NT2/D1 (cell line): ENCODE results near the gene TUG1.

Experiments used
- DNase-seq: peaks from one replicate; pipeline ENCODE4 v3.0.0-alpha.2; 2011; ENCODE audit warnings: low read depth, low spot score
- H3K27me3 ChIP-seq: 2 replicates; pipeline ENCODE4 v1.6.0; 2011; ENCODE audit warnings: mild to moderate bottlenecking; ENCODE audit not compliant: insufficient read length, insufficient read depth
- H3K36me3 ChIP-seq: 2 replicates; pipeline ENCODE4 v1.6.1; 2011; ENCODE audit warnings: mild to moderate bottlenecking, low read length, mixed read lengths; ENCODE audit not compliant: insufficient read depth, insufficient read length
- H3K4me1 ChIP-seq: 2 replicates; pipeline ENCODE4 v1.5.1; 2011; ENCODE audit not compliant: insufficient read depth, insufficient read length
- H3K4me3 ChIP-seq: 2 replicates; pipeline ENCODE4 v1.5.1; 2011; ENCODE audit warnings: low read depth; ENCODE audit not compliant: insufficient read length
- H3K9ac ChIP-seq: 2 replicates; pipeline ENCODE4 v1.6.0; 2011; ENCODE audit warnings: low read depth; ENCODE audit not compliant: insufficient read length
- H3K9me3 ChIP-seq: 2 replicates; pipeline ENCODE4 v1.5.1; 2011; ENCODE audit warnings: mild to moderate bottlenecking, low read length; ENCODE audit not compliant: insufficient read depth
- SUZ12 ChIP-seq: IDR thresholded peaks from 2 replicates; pipeline ENCODE4 v1.6.1; 2011; ENCODE audit not compliant: insufficient read length, insufficient read depth; ENCODE audit errors: extremely low read depth
- YY1 ChIP-seq: IDR thresholded peaks from 2 replicates; pipeline ENCODE4 v1.6.1; 2011; ENCODE audit not compliant: insufficient read length, insufficient read depth
- ZNF274 ChIP-seq: IDR thresholded peaks from 2 replicates; pipeline ENCODE4 v1.6.1; 2011; ENCODE audit warnings: mild to moderate bottlenecking, low read depth, low read length

TUG1 gene

GRCh38 chr22:30968015-30968923 lies 796 bp upstream of the TUG1 start, which contains the start of gene MORC2:
TSS of gene MORC2 (minus strand) at chr22:30968774. CDS start at chr22:30967889, 885 bp downstream.
- H3K27me3 ChIP-seq: no peaks in the 10 kb centered on the region
- peak within 1 kb of the TSS; percentile 86 for H3K9ac ChIP-seq
- no peak for DNase-seq
- peak within 1 kb of the TSS; percentile 78 for H3K4me3 ChIP-seq
- peaks cover 42% of the 10 kb centered on the region for H3K9me3 ChIP-seq
- no peaks in the 10 kb centered on the region for H3K4me1 ChIP-seq
- TF ChIP-seq YY1 (no peak), ZNF274 (no peak), SUZ12 (no peak)
- peaks cover 63% of the 10 kb centered on the region for H3K36me3 ChIP-seq

DNA sequence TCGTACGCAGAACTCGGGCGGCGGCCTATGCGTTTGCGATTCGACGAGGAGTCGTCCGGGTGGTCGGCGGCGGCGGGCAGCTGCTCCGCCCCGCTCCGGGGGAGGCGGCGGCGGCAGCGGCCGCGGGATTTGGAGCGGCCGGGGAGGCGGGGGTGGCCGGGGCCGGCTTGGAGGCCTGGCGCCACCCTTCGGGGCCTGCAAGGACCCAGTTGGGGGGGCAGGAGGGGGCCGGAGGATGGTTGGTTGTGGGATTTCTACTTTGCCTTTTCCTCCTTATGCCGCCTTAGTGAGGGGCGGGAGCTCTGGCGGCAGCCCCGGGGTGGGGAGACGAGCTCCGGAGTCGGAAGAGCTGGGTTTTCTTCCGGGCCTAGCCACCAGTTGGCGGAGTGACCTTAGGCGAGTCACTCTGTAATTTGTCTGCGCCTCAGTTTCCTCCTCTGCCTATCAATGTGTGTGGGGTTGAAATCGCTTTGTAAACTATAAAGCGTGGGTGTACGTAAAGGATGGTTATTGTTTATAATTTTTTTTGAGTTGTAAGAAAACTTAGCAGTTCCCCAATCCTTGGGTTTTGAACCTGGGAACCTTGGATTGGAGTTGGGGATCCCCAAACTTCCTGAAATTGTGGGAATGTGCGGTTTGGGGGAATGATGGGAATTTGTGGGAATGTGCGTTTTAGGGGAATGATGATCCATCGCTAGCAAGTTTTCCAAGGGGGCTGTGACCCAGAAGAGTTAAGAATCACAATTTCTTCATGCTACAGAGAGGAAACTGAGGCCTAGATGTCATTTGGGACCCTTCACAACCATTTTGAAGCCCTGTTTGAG lies 679 bp downstream of the TUG1 start:
- Histone ChIP-seq H3K27me3 (no peaks in the 10 kb centered on the region), H3K36me3 (peaks cover 75% of the 10 kb centered on the region), H3K9me3 (peaks cover 57% of the 10 kb centered on the region), H3K4me3 (peak overlapping the region; percentile 78), H3K9ac (peak overlapping the region; percentile 86), H3K4me1 (no peaks in the 10 kb centered on the region)
- TF ChIP-seq YY1 (no peak), ZNF274 (no peak), SUZ12 (no peak)
- no peak for DNase-seq

GRCh38 chr22:30970356-30970746 lies 1.3 kb downstream of the TUG1 start:
- Histone ChIP-seq H3K9ac (peak overlapping the region; percentile 86), H3K4me3 (peak overlapping the region; percentile 78), H3K9me3 (peaks cover 63% of the 10 kb centered on the region), H3K27me3 (no peaks in the 10 kb centered on the region), H3K36me3 (peaks cover 80% of the 10 kb centered on the region), H3K4me1 (no peaks in the 10 kb centered on the region)
- DNase-seq: no peak
- no peak for TF ChIP-seq YY1
- TF ChIP-seq SUZ12: no peak
- no peak for TF ChIP-seq ZNF274

DNA sequence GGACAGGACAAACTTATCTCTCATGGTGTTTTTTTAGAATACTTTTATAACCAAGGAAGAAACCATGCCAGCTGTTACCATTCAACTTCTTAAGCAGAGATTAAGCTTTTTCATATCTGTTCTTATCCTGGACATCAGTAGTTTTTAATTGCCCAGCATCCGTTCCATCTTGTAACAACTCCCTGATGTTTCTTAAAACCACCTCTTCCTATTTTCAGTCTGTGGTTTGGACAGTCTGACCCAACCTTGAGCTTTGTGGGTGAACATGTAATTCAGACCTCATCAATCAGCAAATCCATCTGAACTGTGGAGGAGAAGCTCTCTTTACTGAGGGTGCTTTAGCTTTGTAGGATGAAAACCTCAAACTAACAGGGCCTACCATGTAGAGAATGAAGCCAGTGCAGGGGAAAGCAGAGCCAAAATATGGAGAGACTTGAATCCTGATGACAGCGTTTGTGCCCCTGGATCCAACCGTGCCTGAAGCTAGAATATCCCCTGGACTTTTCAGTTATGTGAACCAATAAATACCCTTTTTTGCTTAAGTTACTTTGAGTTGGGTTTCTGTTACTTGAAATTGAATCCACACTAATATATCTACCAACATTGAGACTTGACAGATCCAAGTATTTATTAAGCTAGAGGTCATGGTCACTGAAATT lies 9.4 kb downstream of the TUG1 start:
- no peak for DNase-seq
- no peak overlapping the region for H3K9ac ChIP-seq
- no peak overlapping the region for H3K4me3 ChIP-seq
- H3K27me3 ChIP-seq: no peaks in the 10 kb centered on the region
- no peaks in the 10 kb centered on the region for H3K4me1 ChIP-seq
- TF ChIP-seq YY1 (no peak), SUZ12 (no peak), ZNF274 (no peak)
- H3K9me3 ChIP-seq: peaks cover 45% of the 10 kb centered on the region; the same call in 1 of the 2 replicates
- peaks cover 49% of the 10 kb centered on the region for H3K36me3 ChIP-seq

DNA sequence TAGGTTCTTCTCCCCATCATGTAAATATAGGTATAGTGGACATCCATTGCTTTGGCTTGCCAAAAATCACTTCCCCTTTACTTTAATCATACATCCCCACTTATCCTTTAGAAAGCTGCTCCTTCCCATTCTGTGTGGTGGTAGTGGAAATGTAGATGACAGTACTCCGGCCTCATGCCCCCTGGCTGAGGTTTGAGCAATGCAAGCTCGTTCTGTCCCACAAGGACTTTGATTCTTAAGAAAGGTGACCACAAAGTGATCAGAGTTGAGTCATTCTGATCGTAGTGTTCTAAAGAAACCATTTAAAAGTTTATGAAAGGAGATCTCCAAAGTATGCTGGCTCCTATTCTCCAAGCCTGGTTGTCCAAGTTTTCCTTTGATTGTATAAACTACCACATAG lies 10.9 kb downstream of the TUG1 start:
- no peaks in the 10 kb centered on the region for H3K4me1 ChIP-seq
- H3K36me3 ChIP-seq: peaks cover 35% of the 10 kb centered on the region
- H3K4me3 ChIP-seq: no peak overlapping the region
- H3K9ac ChIP-seq: no peak overlapping the region
- TF ChIP-seq SUZ12 (no peak), YY1 (no peak), ZNF274 (no peak)
- no peaks in the 10 kb centered on the region for H3K27me3 ChIP-seq
- no peak for DNase-seq
- H3K9me3 ChIP-seq: peaks cover 43% of the 10 kb centered on the region; the same call in 1 of the 2 replicates

GRCh38 chr22:30982512-30982911 lies 13.4 kb downstream of the TUG1 start:
- no peak for DNase-seq
- TF ChIP-seq SUZ12 (no peak), ZNF274 (no peak), YY1 (no peak)
- Histone ChIP-seq H3K9me3 (peaks cover 19% of the 10 kb centered on the region; the same call in 1 of the 2 replicates), H3K4me1 (no peaks in the 10 kb centered on the region), H3K36me3 (peaks cover 12% of the 10 kb centered on the region), H3K9ac (no peak overlapping the region), H3K4me3 (no peak overlapping the region), H3K27me3 (no peaks in the 10 kb centered on the region)
